Ureter (tissue), 1 donor: ENCODE measurements around the gene PRLH. TPM values are rescaled to one million over a fixed set of nuclear protein-coding genes. Genes with fewer than 3 reads are reported as not detected.
"Not testable (repeated sequence)": the region's sequence is repeated elsewhere in the genome, so short reads cannot be mapped to it uniquely, and the experiment has no call there.

Source experiments
- DNase-seq: peaks from one replicate; pipeline ENCODE4 v3.0.0-alpha.2; 2020; ENCODE audit warnings: low spot score
- total RNA-seq: library from RNA; stranded (reverse); gene quantifications from one replicate; pipeline ENCODE4 v1.2.4, GENCODE V29; 2023
- donor health status: DM: yes; HTN: yes; CAD: no.

Gene PRLH
- total RNA-seq, 1 donor from 2014 or later = not detected

DNA sequence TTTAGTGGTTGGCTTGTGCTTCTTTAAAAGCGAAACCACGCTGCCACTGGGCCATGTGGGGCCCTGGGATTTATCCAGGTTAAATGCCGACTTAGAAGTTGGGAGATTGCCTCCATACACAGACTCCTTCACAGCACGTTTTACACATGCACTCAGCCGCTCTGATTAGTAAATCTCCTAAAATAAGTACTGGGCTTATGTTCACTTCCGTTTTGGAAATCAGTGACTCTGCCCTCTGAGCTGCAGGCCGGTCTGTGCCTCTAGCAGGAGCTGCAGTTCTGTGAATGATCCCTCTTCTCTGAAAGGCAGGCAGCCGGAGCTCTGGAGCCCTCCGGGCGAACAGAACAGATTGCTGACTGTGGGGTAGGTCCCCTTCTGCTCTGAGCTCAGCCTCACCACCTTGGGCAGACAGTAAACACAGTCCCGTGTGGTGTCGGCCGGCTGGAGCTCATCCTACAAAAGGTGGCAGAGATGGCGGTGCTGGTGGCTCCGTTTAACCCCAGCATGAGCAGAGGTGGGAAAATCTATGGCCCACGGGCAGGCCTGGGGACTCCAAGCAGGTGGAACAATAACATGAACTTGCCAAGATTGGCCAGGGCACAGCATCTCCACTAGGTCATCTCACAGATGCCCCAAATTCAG lies 34.0 kb downstream of the PRLH start:
- peak; percentile 69 for DNase-seq

DNA sequence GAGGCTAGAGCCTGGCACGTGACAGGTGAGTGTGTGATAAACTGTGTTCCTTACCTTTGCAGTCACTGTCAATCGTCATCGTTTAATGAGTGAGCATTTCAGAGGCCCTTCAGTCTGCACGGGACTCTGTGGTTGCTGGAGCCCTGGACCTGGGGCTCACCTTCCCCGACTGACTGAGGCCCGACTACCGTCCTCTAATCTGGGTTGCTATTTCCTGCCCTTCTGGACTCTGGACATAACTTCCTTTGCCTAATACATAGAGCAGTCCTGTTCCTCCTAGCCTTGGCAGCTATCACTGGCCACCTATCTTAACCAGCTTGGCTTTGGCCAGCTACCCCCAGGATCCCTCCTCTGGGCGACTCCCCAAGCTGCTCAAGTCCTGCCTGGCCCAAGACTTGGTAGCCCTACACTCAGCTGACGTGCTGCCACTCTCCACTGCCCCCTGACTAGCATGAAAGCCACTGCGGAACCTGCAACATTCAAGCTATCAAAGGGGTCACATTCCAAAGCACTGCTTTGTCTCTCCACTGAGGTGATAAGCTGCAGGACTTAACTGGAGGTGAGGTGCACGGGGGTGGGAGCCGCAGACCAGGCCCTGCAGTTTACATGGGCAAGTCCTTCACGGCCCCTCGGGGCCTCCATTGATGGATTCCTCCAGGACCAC lies 35.2 kb downstream of the PRLH start:
- DNase-seq = no peak

DNA sequence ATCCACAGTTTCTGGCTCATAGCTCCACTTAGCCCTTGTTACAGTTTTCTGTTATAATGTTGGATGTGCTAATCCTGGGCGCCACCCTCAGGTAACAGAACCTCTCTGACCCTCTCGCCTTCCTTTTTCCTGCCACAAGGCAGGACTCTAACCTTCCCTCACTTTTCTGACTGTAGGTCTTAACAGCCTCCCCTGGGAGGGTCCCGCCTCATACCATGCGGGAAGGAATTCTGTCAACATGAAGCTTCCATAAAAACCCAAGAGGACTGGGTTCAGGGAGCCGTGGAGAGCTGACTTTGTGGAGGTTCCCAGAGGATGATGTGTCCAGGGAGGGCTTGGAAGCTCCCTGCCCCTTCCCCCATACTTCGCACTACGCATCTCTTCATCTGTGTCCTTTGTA lies 36.0 kb downstream of the PRLH start:
- no peak for DNase-seq

DNA sequence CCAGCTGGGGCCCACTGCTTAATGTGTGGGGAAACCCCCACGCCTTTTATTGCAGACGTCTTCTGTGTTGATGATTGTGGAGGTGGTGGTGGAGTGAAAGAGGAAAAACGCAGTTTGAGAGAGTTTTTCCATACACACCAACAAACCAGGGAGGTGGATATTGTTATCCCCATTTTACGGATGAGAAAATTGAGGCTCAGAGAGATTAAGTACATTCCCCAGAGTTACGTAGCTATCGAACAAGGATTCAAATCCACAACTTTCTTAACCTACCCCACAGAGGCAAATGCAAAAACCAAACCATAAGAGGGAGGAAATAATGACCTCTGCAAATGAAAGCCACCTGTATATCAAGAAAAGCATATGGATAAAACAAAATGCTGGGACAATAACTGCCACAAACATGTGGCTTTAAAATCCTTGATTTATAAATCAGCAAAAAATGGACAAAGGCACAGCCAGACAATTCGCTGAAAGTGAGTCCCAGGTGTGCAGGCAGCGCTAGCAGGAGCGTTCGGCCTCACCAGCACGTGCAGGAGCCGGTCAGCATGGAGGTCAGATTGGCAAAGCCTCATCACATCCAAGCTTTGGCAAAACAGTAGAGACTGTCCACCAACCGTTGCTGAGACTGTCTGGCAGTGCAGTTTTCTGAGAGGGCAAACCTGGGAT lies 36.8 kb downstream of the PRLH start:
- DNase-seq = no peak

DNA sequence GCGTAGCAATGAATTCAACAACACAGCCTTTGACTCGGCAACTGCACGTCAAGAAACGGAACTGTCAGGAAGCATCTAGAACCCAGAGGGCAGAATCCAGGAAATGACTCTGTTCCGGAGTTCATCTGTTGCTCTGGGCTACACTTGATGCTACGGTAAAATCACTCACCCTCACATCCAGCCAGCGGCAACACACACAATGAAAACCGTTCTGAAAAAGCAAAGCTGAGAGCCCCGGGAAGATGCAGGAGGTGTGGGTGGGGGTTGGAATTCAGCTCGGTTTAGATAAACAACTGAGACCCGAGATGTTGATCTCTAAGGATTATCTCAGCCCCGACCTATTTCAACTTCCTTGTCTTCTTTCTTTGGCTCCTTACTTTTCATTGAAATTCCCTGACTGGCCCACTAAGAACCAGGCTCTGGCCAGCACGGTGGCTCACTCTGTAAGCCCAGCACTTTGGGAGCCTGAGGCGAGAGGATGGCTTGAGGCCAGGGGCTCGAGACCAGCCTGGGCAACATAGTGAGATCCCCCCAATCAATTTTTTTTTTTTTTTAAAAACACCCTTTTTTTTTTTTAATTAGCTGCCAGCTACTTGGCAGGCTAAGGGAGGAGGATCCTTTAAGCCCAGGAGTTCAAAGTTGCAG lies 37.5 kb downstream of the PRLH start:
- no peak for DNase-seq

DNA sequence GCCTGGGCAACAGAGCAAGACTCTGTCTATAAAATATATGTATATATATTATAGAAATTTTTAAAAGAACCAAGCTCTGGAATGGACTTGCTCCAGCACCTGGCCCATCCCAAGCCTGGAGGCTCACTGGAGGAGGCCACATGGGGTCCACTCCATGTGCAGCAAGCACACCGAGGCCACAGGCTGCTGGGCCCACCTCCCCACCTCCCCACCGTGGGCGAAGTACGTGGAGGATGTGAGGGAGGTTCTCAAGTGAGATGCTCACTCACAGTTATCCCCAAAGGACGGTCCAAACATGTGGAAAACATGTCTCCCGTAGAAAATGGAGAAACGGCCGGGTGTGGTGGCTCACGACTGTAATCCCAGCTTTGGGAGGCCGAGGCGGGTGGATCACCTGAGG lies 38.0 kb downstream of the PRLH start:
- DNase-seq = no peak

DNA sequence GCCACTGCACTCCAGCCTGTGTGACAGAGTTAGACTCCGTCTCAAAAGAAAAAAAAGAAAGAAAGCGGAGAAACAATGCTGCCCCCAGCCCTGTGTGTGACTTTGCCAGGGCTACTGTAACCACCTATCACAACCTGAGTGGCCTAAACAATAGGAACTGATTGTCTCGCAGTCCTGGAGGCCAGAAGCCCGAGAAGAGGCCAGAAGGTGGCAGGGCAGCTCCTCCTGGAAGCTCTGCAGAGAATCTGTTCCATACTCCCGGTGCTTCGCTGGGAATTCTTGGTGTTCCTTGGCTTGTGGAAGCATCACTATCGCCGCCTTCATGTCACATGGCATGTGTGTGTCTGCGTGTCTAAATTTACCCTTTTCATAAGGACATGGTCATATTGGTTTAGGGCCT lies 38.6 kb downstream of the PRLH start:
- DNase-seq = no peak

DNA sequence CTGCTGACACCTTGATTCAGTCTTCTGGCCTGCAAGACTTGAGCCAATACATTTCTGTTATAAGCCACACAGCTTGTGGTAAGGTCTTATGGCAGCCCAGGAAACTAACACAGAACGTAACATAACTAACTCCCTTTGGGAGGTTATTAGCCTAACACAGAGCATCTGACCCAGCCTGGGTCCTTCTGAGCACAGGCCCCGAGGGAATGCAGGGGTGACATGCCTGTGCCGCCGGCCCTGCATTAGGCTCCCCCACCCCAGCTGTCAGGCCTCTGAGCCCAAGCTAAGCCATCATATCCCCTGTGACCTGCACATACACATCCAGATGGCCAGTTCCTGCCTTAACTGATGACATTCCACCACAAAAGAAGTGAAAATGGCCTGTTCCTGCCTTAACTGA lies 40.1 kb downstream of the PRLH start:
- not testable (repeated sequence) for DNase-seq

DNA sequence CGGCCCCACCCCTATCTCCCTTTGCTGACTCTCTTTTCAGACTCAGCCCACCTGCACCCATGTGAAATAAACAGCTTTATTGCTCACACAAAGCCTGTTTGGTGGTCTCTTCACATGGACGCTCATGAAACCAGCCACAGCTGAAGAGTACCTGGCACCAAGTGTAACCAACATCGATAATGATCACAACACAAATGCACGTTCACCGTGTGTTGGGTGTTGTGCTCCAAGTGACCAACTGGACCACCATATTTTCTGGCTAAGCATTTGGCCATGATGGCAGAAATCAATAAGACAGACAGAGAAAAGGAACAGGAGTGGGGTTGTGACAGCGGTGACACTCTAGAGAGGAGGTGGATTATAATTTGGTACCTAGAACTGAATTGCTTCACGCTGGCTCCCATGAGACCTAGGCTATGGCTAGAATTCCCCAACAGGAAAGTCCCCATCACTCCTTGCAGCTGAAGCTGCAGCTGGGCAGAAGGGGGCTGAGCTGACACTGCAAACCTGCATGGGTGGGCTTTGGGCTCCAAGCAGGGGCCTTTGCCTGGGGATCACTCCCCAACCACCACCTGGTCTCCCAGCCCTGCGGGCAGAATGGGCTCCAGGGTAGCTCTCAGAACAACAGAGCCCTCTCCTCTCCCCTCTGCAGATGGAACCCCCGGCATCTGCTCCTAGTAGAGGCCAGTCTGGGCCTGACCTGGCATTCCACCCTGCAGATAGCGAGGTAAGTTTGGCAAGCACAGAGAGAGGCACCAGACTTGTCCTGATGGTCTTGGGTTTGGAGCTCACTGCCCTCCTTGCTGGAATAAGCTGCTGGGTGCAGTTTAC lies 46.4 kb downstream of the PRLH start:
- no peak for DNase-seq

DNA sequence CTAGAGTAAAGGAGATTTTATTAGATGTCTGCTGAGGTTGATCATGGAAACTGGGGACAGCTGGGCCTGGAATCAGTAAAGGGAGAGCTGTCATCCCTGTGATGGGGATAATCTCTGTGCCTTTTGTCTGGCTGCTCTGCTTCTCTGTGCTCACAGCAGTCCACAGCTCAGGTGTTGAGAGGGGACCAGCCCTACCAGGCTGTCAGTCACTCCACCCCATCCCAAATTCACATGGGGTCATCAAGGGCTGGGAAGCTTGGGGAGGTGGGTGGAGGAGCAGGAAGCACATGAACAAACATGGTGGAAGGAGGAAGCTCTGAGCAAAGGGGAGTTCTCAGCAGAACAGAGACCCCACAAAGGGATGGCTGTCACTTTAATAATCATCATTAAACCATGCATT lies 47.3 kb downstream of the PRLH start:
- no peak for DNase-seq

DNA sequence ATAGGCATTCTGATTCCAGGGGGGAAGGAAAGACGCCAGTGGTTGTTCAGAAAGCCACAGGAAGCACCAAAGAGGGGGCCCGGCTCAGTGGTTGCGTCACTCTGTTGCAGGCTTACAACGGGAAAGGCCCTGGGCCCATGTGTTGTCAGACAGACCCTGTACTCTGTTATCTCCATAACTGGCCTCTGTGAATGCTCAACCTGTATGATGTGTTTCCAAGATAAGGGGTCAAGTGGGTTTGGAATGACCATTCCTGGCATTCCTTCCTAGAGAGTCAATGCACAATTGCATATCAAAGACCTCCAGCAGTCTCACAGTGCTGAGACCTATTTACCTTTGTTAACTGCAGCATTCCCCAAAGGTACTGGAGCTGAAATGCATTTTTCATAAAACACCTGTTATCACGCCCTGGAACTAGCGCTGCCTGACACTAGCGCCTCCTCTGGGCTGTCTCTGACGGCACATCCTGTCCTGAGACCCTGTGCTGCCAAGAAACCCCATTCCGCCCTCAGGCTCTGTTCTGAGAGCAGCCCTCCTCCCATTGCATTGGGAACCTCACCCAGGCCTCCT lies 47.9 kb downstream of the PRLH start:
- DNase-seq = no peak

DNA sequence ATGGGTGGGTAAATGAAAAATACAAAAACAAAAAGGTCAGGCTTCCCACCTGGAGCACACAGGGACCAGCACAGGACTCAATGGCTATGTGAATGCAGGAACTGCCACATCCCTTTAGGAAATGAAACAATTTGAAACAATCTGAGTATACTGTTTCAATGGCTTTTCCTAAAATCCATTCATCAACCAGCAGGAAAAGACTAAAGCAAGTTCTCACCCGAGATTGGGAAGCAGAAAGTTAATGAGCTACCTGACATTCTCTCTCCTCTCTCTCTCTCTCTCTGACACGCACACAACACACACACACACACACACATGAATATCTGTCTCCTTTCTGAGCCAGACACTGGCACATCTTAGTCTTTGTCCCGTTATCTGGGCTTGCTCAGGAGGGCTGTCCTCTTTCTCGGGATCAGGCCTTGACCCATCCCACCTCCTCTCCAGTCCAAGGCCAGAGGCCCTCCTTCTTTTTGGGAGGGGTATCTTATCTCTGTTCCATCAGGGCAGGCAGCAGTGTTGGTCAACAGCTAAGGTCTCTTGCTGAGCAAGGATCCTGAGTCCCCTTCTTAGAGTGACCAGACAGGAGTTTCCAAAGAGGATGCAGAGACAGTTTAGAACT lies 49.4 kb downstream of the PRLH start:
- no peak for DNase-seq

DNA sequence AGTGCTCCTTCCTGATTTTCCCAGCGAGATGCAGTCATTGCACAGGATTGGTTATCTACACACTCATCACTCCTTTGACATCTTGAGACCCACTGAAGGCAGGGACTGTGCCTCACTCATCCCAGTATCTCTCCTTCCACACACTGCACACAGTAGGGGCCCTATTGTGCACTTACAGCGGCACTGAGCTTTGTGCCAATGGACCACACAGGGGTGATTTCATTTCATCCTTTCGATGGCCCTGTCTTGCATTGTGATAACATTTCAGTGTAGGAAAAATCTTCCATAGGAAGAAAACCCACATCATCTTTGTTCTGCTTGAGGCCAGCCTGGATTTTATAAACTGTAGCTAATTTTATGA lies 50.0 kb downstream of the PRLH start:
- DNase-seq = no peak

Other genes with a start within 250 kb of the PRLH start
- 197 TPM for gene COL6A3, start 152.4 kb upstream of the PRLH start, total RNA-seq
- 236 TPM for gene MLPH, start 79.3 kb upstream of the PRLH start, total RNA-seq
- 24.2 TPM for gene RAB17, start 24.2 kb downstream of the PRLH start, total RNA-seq
- 207 TPM for gene LRRFIP1, start 61.0 kb downstream of the PRLH start, total RNA-seq
- gene RBM44, start 232.2 kb downstream of the PRLH start, total RNA-seq = 1.5 TPM